Spleen (tissue), 11 donors: ENCODE data around the gene EMX1. TPM values are rescaled to one million over a fixed set of nuclear protein-coding genes. Genes with fewer than 3 reads are reported as not detected.

Experiments
- DNase-seq: peaks from one replicate; pipeline ENCODE4 v3.0.0-alpha.2; 2020
- H3K27ac ChIP-seq, 8 donors: fragments of 200-600 bp; sonication (generic) in 7 of 8; 1 replicate in 4 of 8; 2 replicates in 4 of 8; pipeline versions ENCODE4 v1.5.0 to v1.8.0; 2016 to 2021; ENCODE audit warnings: inconsistent platforms in 4 of 8, mild to moderate bottlenecking in 4 of 8, moderate library complexity in 1 of 8
- H3K27me3 ChIP-seq, 7 donors: fragments of 200-600 bp; sonication (generic) in 6 of 7; replicated peaks in 1 of 7; 1 replicate in 4 of 7; 2 replicates in 3 of 7; pipeline versions ENCODE4 v1.5.0 to v1.8.0; 2016 to 2021; ENCODE audit warnings: inconsistent platforms in 3 of 7, mild to moderate bottlenecking in 1 of 7
- H3K36me3 ChIP-seq, 6 donors: fragments of 200-600 bp; sonication (generic) in 5 of 6; 1 replicate in 4 of 6; 2 replicates in 2 of 6; pipeline versions ENCODE4 v1.5.0 to v1.8.0; 2016 to 2021; ENCODE audit warnings: inconsistent platforms in 2 of 6
- H3K4me1 ChIP-seq, 6 donors: fragments of 200-600 bp; sonication (generic) in 5 of 6; 1 replicate in 3 of 6; 2 replicates in 3 of 6; pipeline versions ENCODE4 v1.5.0 to v1.8.0; 2016 to 2021; ENCODE audit warnings: inconsistent platforms in 3 of 6
- H3K4me3 ChIP-seq, 8 donors: fragments of 200-600 bp; sonication (generic) in 7 of 8; 1 replicate in 4 of 8; 2 replicates in 4 of 8; pipeline versions ENCODE4 v1.5.0 to v1.8.0; 2016 to 2021; ENCODE audit warnings: inconsistent platforms in 4 of 8, mild to moderate bottlenecking in 4 of 8, moderate library complexity in 2 of 8
- H3K9me3 ChIP-seq, 8 donors: fragments of 200-600 bp; sonication (generic) in 7 of 8; 1 replicate in 4 of 8; 2 replicates in 4 of 8; pipeline versions ENCODE4 v1.5.0 to v1.8.0; 2016 to 2021; ENCODE audit warnings: inconsistent platforms in 4 of 8
- CTCF ChIP-seq, 11 experiments: fragments of 200-600 bp in 7 of 11; fragments of 450-650 bp in 4 of 11; sonication (generic) in 4 of 11; IDR thresholded peaks in 8 of 11; conservative IDR thresholded peaks in 3 of 11; 1 replicate in 7 of 11; 2 replicates in 4 of 11; pipeline versions ENCODE4 v1.4.0 to v1.8.0; 2016 to 2021; ENCODE audit warnings: antibody characterized with exemption in 11 of 11, inconsistent platforms in 4 of 11, mild to moderate bottlenecking in 1 of 11
- POLR2A ChIP-seq, 3 donors: fragments of 450-650 bp; IDR thresholded peaks; one replicate each; pipeline ENCODE4 v1.5.1; 2017; ENCODE audit warnings: antibody characterized with exemption in 3 of 3, mild to moderate bottlenecking in 1 of 3
- POLR2AphosphoS5 ChIP-seq, 3 donors: sonication (generic); formaldehyde crosslinking; IDR thresholded peaks; one replicate each; pipeline ENCODE4 v1.5.1; 2017; ENCODE audit warnings: antibody characterized with exemption in 3 of 3
- WGBS, 5 donors: extraction: QIAGEN DNeasy Blood & Tissue Kit in 3 of 5; methylation state at CpG; one replicate each; pipeline versions ENCODE4 v1.1.5 to v1.1.7; 2013 to 2018; 5-methylcytosine and 5-hydroxymethylcytosine counted together
- intact Hi-C: fragments of 100-400 bp; cut with DNase I; formaldehyde crosslinking; loops from one replicate; pipeline ENCODE4 v1.15.0; 2023; ENCODE audit warnings: low total_unique reads
- polyA plus RNA-seq, 3 donors: library from polyadenylated mRNA; stranded (reverse); fragments of 200-250 nt; gene quantifications; one replicate each; pipeline ENCODE4 v1.2.1, GENCODE V29; 2013
- total RNA-seq, 7 donors: library from RNA; depleted of rRNA in 3 of 7; stranded (reverse); fragments of >200 nt in 3 of 7; fragmentation: NEBNext Ultra II Directional in 4 of 7; extraction: Animal tissue kit (Norgen Biotek cat#: 25700) in 4 of 7; gene quantifications; one replicate each; pipeline versions ENCODE4 v1.1.0 to v1.2.1, GENCODE V29; 2016 to 2021
- donor health status: healthy with polysubstance abuse.
- donor health status: DM: no; HTN: no; CAD: no; lungs with moderate emphysema.
- donor health status: DM: no; HTN: no; CAD: no.
- donor health status: Bipolar disorder and iron deficiency.
- donor health status: healthy.
- donor health status: DM: no; HTN: no; CAD: no.
- donor health status: DM: yes; HTN: yes; CAD: no.

EMX1 gene
- total and polyA plus RNA-seq, 10 donors = not detected

- peaks cover 0 to 81% (median 14%) of the 10 kb centered on the region in 7 donors for H3K27me3 ChIP-seq
- no peak for DNase-seq
- no peak overlapping the region for H3K4me3 ChIP-seq
- no peaks in the 10 kb centered on the region for H3K9me3 ChIP-seq
- H3K27ac ChIP-seq = no peak overlapping the region
- TF ChIP-seq CTCF (IDR thresholded peaks at IDR 0.05 in 8 of 11, conservative IDR thresholded peaks at IDR 0.05 in 3 of 11) (peak in 10 of 11 experiments; percentile 9 to 71 (median 46)), POLR2AphosphoS5 (IDR thresholded peaks at IDR 0.05) (no peak), POLR2A (IDR thresholded peaks at IDR 0.05) (no peak)
- WGBS, 5 donors = 36 to 49% (median 42%) methylated on average over 9 to 15 of the region's 15 CpGs
- H3K4me1 ChIP-seq = peaks cover 0 to 31% (median 4%) of the 10 kb centered on the region in 6 donors
- H3K36me3 ChIP-seq = peaks cover 0 to 12% (median 0%) of the 10 kb centered on the region in 6 donors
- intact Hi-C loops = loop anchor here (5.0 kb wide), 1 partner anchor 269 kb away; no protein-coding TSS in a partner anchor
These were observed 23.6 kb upstream of the EMX1 start for GRCh38 chr2:72893594-72894319.

GRCh38 chr2:72894514-72894913 lies 22.8 kb upstream of the EMX1 start:
- DNase-seq = no peak
- Histone ChIP-seq H3K9me3 (no peaks in the 10 kb centered on the region), H3K27ac (no peak overlapping the region), H3K27me3 (peaks cover 0 to 76% (median 13%) of the 10 kb centered on the region in 7 donors), H3K4me1 (peaks cover 0 to 26% (median 0%) of the 10 kb centered on the region in 6 donors), H3K36me3 (peaks cover 0 to 12% (median 0%) of the 10 kb centered on the region in 6 donors), H3K4me3 (no peak overlapping the region)
- intact Hi-C loops = loop anchor here (5.0 kb wide), 1 partner anchor 268 kb away; no protein-coding TSS in a partner anchor
- WGBS, 5 donors = 82 to 93% (median 90%) methylated on average over 9 of the region's 9 CpGs
- TF ChIP-seq POLR2A (IDR thresholded peaks at IDR 0.05) (no peak), CTCF (IDR thresholded peaks at IDR 0.05 in 8 of 11, conservative IDR thresholded peaks at IDR 0.05 in 3 of 11) (no peak), POLR2AphosphoS5 (IDR thresholded peaks at IDR 0.05) (no peak)

- intact Hi-C loops = no loop called here
- WGBS, 5 donors = 5 to 16% (median 11%) methylated on average over 4 of the region's 4 CpGs
- peaks cover 0 to 26% (median 0%) of the 10 kb centered on the region in 6 donors for H3K4me1 ChIP-seq
- peaks cover 0 to 76% (median 13%) of the 10 kb centered on the region in 7 donors for H3K27me3 ChIP-seq
- no peak overlapping the region for H3K4me3 ChIP-seq
- no peak overlapping the region for H3K27ac ChIP-seq
- no peak for TF ChIP-seq CTCF (IDR thresholded peaks at IDR 0.05 in 8 of 11, conservative IDR thresholded peaks at IDR 0.05 in 3 of 11)
- no peak for DNase-seq
- peaks cover 0 to 12% (median 0%) of the 10 kb centered on the region in 6 donors for H3K36me3 ChIP-seq
- no peaks in the 10 kb centered on the region for H3K9me3 ChIP-seq
These were observed 22.2 kb upstream of the EMX1 start for GRCh38 chr2:72895154-72895553.

- H3K4me3 ChIP-seq = peak overlapping the region in 1 of 8 donors; percentile 9
- TF ChIP-seq CTCF (IDR thresholded peaks at IDR 0.05 in 8 of 11, conservative IDR thresholded peaks at IDR 0.05 in 3 of 11) (no peak), POLR2A (IDR thresholded peaks at IDR 0.05) (no peak), POLR2AphosphoS5 (IDR thresholded peaks at IDR 0.05) (no peak)
These were observed 21.5 kb upstream of the EMX1 start for GRCh38 chr2:72895759-72896281.

More at GRCh38 chr2:72895759-72896281, 21.5 kb upstream of the EMX1 start:
- Histone ChIP-seq H3K9me3 (no peaks in the 10 kb centered on the region), H3K36me3 (peaks cover 0 to 12% (median 0%) of the 10 kb centered on the region in 6 donors), H3K27ac (no peak overlapping the region), H3K4me1 (peaks cover 0 to 26% (median 0%) of the 10 kb centered on the region in 6 donors), H3K27me3 (peaks cover 0 to 82% (median 13%) of the 10 kb centered on the region in 7 donors)
- no peak for DNase-seq
- intact Hi-C loops = no loop called here
- WGBS, 5 donors = 21 to 40% (median 25%) methylated on average over 11 to 16 of the region's 16 CpGs
